Ascending aorta (tissue), 2 donors: ENCODE data around the gene KCNIP4. TPM values are rescaled to one million over a fixed set of nuclear protein-coding genes. Genes with fewer than 3 reads are reported as not detected.

Source experiments
- DNase-seq, 2 donors: peaks; one replicate each; pipeline ENCODE4 v3.0.0-alpha.2; 2019; ENCODE audit warnings: low spot score in 2 of 2
- H3K27ac ChIP-seq, 2 donors: fragments of 200-600 bp; sonication (generic); one replicate each; pipeline ENCODE4 v1.5.1; 2016 to 2017; ENCODE audit warnings: mild to moderate bottlenecking in 1 of 2
- H3K27me3 ChIP-seq: fragments of 200-600 bp; sonication (generic); one replicate; pipeline ENCODE4 v1.5.1; 2017
- H3K36me3 ChIP-seq, 2 donors: fragments of 200-600 bp; sonication (generic); one replicate each; pipeline ENCODE4 v1.5.1; 2016
- H3K4me1 ChIP-seq, 2 donors: fragments of 200-600 bp; sonication (generic); one replicate each; pipeline ENCODE4 v1.5.1; 2016 to 2017; ENCODE audit warnings: mild to moderate bottlenecking in 1 of 2
- H3K4me3 ChIP-seq, 2 donors: fragments of 200-600 bp; sonication (generic); one replicate each; pipeline ENCODE4 v1.5.1; 2016 to 2017; ENCODE audit warnings: mild to moderate bottlenecking in 1 of 2
- H3K9me3 ChIP-seq, 2 donors: fragments of 200-600 bp; sonication (generic); one replicate each; pipeline ENCODE4 v1.5.1; 2016
- CTCF ChIP-seq, 3 experiments: fragments of 200-600 bp in 2 of 3; fragments of 450-650 bp in 1 of 3; sonication (generic) in 2 of 3; IDR thresholded peaks; one replicate each; pipeline ENCODE4 v1.5.1; 2016 to 2019; ENCODE audit warnings: antibody characterized with exemption in 3 of 3, mild to moderate bottlenecking in 1 of 3, moderate library complexity in 1 of 3
- intact Hi-C: fragments of 100-400 bp; cut with DNase I; formaldehyde crosslinking; loops from one replicate; pipeline ENCODE4 v1.15.1; 2023
- total RNA-seq: library from RNA; depleted of rRNA; stranded (reverse); fragments of >200 nt; gene quantifications from one replicate; pipeline ENCODE4 v1.1.0, GENCODE V29; 2016

Gene KCNIP4
- total RNA-seq, 1 donor from 2014 or later = not detected

- no peak for TF ChIP-seq CTCF (IDR thresholded peaks at IDR 0.05)
- Histone ChIP-seq H3K27me3 (no peaks in the 10 kb centered on the region), H3K4me3 (no peak overlapping the region), H3K4me1 (no peaks in the 10 kb centered on the region), H3K36me3 (no peaks in the 10 kb centered on the region), H3K9me3 (no peaks in the 10 kb centered on the region), H3K27ac (no peak overlapping the region)
- no peak for DNase-seq
- intact Hi-C loops = no loop called here
These were observed 394.1 kb downstream of the KCNIP4 start for GRCh38 chr4:21554500-21554899.

GRCh38 chr4:21554066-21554465, 394.5 kb downstream of the KCNIP4 start:
- Histone ChIP-seq H3K4me1 (no peaks in the 10 kb centered on the region), H3K36me3 (no peaks in the 10 kb centered on the region), H3K4me3 (no peak overlapping the region), H3K27ac (no peak overlapping the region), H3K9me3 (no peaks in the 10 kb centered on the region), H3K27me3 (no peaks in the 10 kb centered on the region)
- no peak for TF ChIP-seq CTCF (IDR thresholded peaks at IDR 0.05)
- intact Hi-C loops = no loop called here
- DNase-seq = no peak

GRCh38 chr4:21552455-21552854, 396.1 kb downstream of the KCNIP4 start:
- no peaks in the 10 kb centered on the region for H3K36me3 ChIP-seq
- H3K9me3 ChIP-seq = no peaks in the 10 kb centered on the region
- no peak overlapping the region for H3K4me3 ChIP-seq
- H3K27ac ChIP-seq = no peak overlapping the region
- intact Hi-C loops = no loop called here
- no peaks in the 10 kb centered on the region for H3K4me1 ChIP-seq
- no peaks in the 10 kb centered on the region for H3K27me3 ChIP-seq
- DNase-seq = no peak
- no peak for TF ChIP-seq CTCF (IDR thresholded peaks at IDR 0.05)

- Histone ChIP-seq H3K36me3 (no peaks in the 10 kb centered on the region), H3K27ac (no peak overlapping the region), H3K4me3 (no peak overlapping the region), H3K27me3 (no peaks in the 10 kb centered on the region), H3K9me3 (no peaks in the 10 kb centered on the region), H3K4me1 (no peaks in the 10 kb centered on the region)
- intact Hi-C loops = no loop called here
- TF ChIP-seq CTCF (IDR thresholded peaks at IDR 0.05) = no peak
- no peak for DNase-seq
These were observed 403.6 kb downstream of the KCNIP4 start for GRCh38 chr4:21544955-21545354.

GRCh38 chr4:21544415-21544814, 404.2 kb downstream of the KCNIP4 start:
- no peaks in the 10 kb centered on the region for H3K9me3 ChIP-seq
- TF ChIP-seq CTCF (IDR thresholded peaks at IDR 0.05) = no peak
- DNase-seq = no peak
- H3K4me1 ChIP-seq = no peaks in the 10 kb centered on the region
- H3K4me3 ChIP-seq = no peak overlapping the region
- no peak overlapping the region for H3K27ac ChIP-seq
- intact Hi-C loops = no loop called here
- no peaks in the 10 kb centered on the region for H3K27me3 ChIP-seq
- H3K36me3 ChIP-seq = no peaks in the 10 kb centered on the region

- Histone ChIP-seq H3K9me3 (no peaks in the 10 kb centered on the region), H3K27me3 (no peaks in the 10 kb centered on the region), H3K27ac (no peak overlapping the region), H3K4me3 (no peak overlapping the region), H3K36me3 (no peaks in the 10 kb centered on the region), H3K4me1 (no peaks in the 10 kb centered on the region)
- intact Hi-C loops = no loop called here
- TF ChIP-seq CTCF (IDR thresholded peaks at IDR 0.05) = no peak
- DNase-seq = no peak
These were observed 405.1 kb downstream of the KCNIP4 start for GRCh38 chr4:21543514-21543913.
